RWPE2 (cell line): ENCODE results near the gene DEPDC5.

Experiments
- ATAC-seq: fragments of 200-7000 bp; cut with Tn5 transposase; 3 replicates; pipeline ENCODE4 v1.9.1; 2021; ENCODE audit warnings: low read depth
- DNase-seq: peaks from one replicate; pipeline ENCODE4 v3.0.0-alpha.2; 2020; ENCODE audit warnings: low spot score
- H3K27ac ChIP-seq: fragments of 450-650 bp; 2 replicates; pipeline ENCODE4 v1.5.1; 2017; ENCODE audit warnings: mild to moderate bottlenecking; ENCODE audit not compliant: poor library complexity, severe bottlenecking
- H3K27me3 ChIP-seq: fragments of 250-450 bp; sonication (Bioruptor Pico); 2 replicates; pipeline ENCODE4 v1.5.1; 2021; ENCODE audit warnings: mild to moderate bottlenecking, moderate library complexity; ENCODE audit not compliant: insufficient read depth, poor library complexity, severe bottlenecking
- H3K36me3 ChIP-seq: fragments of 250-450 bp; sonication (Bioruptor Pico); 2 replicates; pipeline ENCODE4 v1.5.1; 2020; ENCODE audit warnings: low read depth, mild to moderate bottlenecking, moderate library complexity
- H3K4me1 ChIP-seq: fragments of 250-450 bp; sonication (Bioruptor Pico); 2 replicates; pipeline ENCODE4 v1.5.1; 2021; ENCODE audit warnings: mild to moderate bottlenecking, moderate library complexity; ENCODE audit not compliant: insufficient read depth, poor library complexity, severe bottlenecking
- H3K4me3 ChIP-seq: fragments of 250-450 bp; sonication (Bioruptor Pico); 2 replicates; pipeline ENCODE4 v1.5.1; 2021; ENCODE audit warnings: mild to moderate bottlenecking, moderate library complexity; ENCODE audit not compliant: severe bottlenecking
- H3K9me3 ChIP-seq: fragments of 250-450 bp; sonication (Bioruptor Pico); 2 replicates; pipeline ENCODE4 v1.5.1; 2021; ENCODE audit warnings: mild to moderate bottlenecking, moderate library complexity; ENCODE audit not compliant: severe bottlenecking
- CTCF ChIP-seq: fragments of 450-650 bp; IDR thresholded peaks from one replicate; pipeline ENCODE4 v1.5.1; 2017; ENCODE audit warnings: mild to moderate bottlenecking, moderate library complexity; ENCODE audit not compliant: poor library complexity, severe bottlenecking

Gene DEPDC5

GRCh38 chr22:31733580-31734079 is 20.2 kb upstream of the DEPDC5 start:
- no peak for TF ChIP-seq CTCF
- Histone ChIP-seq H3K4me1 (peaks cover 6% of the 10 kb centered on the region), H3K27ac (no peak overlapping the region), H3K27me3 (no peaks in the 10 kb centered on the region), H3K9me3 (no peaks in the 10 kb centered on the region), H3K36me3 (peaks cover 42% of the 10 kb centered on the region), H3K4me3 (no peak overlapping the region)
- DNase-seq (no peak), ATAC-seq (no peak)

GRCh38 chr22:31734512-31734911 is 19.3 kb upstream of the DEPDC5 start:
- peak overlapping the region; percentile 29 for H3K27ac ChIP-seq
- H3K4me3 ChIP-seq: no peak overlapping the region
- no peak for TF ChIP-seq CTCF
- ATAC-seq (peak; percentile 96), DNase-seq (no peak)
- H3K36me3 ChIP-seq: peaks cover 51% of the 10 kb centered on the region
- no peaks in the 10 kb centered on the region for H3K27me3 ChIP-seq
- no peaks in the 10 kb centered on the region for H3K9me3 ChIP-seq
- H3K4me1 ChIP-seq: peaks cover 6% of the 10 kb centered on the region

GRCh38 chr22:31736458-31736857 is 17.4 kb upstream of the DEPDC5 start:
- DNase-seq (no peak), ATAC-seq (no peak)
- H3K4me3 ChIP-seq: no peak overlapping the region
- H3K27ac ChIP-seq: no peak overlapping the region
- no peaks in the 10 kb centered on the region for H3K9me3 ChIP-seq
- H3K36me3 ChIP-seq: peaks cover 60% of the 10 kb centered on the region
- no peaks in the 10 kb centered on the region for H3K27me3 ChIP-seq
- TF ChIP-seq CTCF: no peak
- peaks cover 6% of the 10 kb centered on the region for H3K4me1 ChIP-seq

- DNase-seq (no peak), ATAC-seq (no peak)
- no peak overlapping the region for H3K4me3 ChIP-seq
- no peaks in the 10 kb centered on the region for H3K27me3 ChIP-seq
- peaks cover 72% of the 10 kb centered on the region for H3K36me3 ChIP-seq
- no peak for TF ChIP-seq CTCF
- H3K4me1 ChIP-seq: peaks cover 6% of the 10 kb centered on the region
- no peaks in the 10 kb centered on the region for H3K9me3 ChIP-seq
- H3K27ac ChIP-seq: no peak overlapping the region
Observed at GRCh38 chr22:31737932-31738331, 15.9 kb upstream of the DEPDC5 start.

- no peak for TF ChIP-seq CTCF
- Histone ChIP-seq H3K4me1 (peaks cover 6% of the 10 kb centered on the region), H3K27ac (no peak overlapping the region), H3K9me3 (no peaks in the 10 kb centered on the region), H3K36me3 (peaks cover 69% of the 10 kb centered on the region), H3K4me3 (no peak overlapping the region), H3K27me3 (no peaks in the 10 kb centered on the region)
- DNase-seq (no peak), ATAC-seq (no peak)
Observed at GRCh38 chr22:31738566-31738965, 15.3 kb upstream of the DEPDC5 start.
